Activated T-cell treated with anti-CD3 and anti-CD28 coated beads, Interleukin-2, amount 50 U/mL, for 48 hours (primary cell): ENCODE data around the gene RC3H1.
"Not testable (repeated sequence)": the region's sequence is repeated elsewhere in the genome, so short reads cannot be mapped to it uniquely, and the experiment has no call there.

Experiments used
- DNase-seq, 2 experiments: peaks; one replicate each; pipeline ENCODE4 v3.0.0-alpha.2; 2020

Gene RC3H1

GRCh38 chr1:174023440-174023839 lies 1.3 kb upstream of the RC3H1 start:
- DNase-seq: no peak

GRCh38 chr1:174022976-174023277 lies 770 bp upstream of the RC3H1 start:
- DNase-seq: no peak

GRCh38 chr1:174021591-174022079 lies 522 bp downstream of the RC3H1 start:
- DNase-seq: peak; percentile 59 to 70

GRCh38 chr1:174018565-174018964 lies 3.6 kb downstream of the RC3H1 start:
- no peak for DNase-seq

- no peak for DNase-seq
These were observed 4.8 kb downstream of the RC3H1 start for GRCh38 chr1:174017231-174017970.

- DNase-seq: no peak
These were observed 8.2 kb downstream of the RC3H1 start for GRCh38 chr1:174013864-174014418.

GRCh38 chr1:174008979-174009378 lies 13.2 kb downstream of the RC3H1 start:
- no peak for DNase-seq

GRCh38 chr1:174008269-174008668 lies 13.9 kb downstream of the RC3H1 start:
- DNase-seq: no peak

GRCh38 chr1:174007851-174008250 lies 14.3 kb downstream of the RC3H1 start:
- no peak for DNase-seq

GRCh38 chr1:174005032-174005431 lies 17.1 kb downstream of the RC3H1 start:
- DNase-seq: no peak

- no peak for DNase-seq
These were observed 18.3 kb downstream of the RC3H1 start for GRCh38 chr1:174003867-174004266.

GRCh38 chr1:174001573-174001972 lies 20.6 kb downstream of the RC3H1 start:
- DNase-seq: no peak

GRCh38 chr1:174000371-174000770 lies 21.8 kb downstream of the RC3H1 start:
- DNase-seq: no peak

- DNase-seq: no peak
These were observed 24.4 kb downstream of the RC3H1 start for GRCh38 chr1:173997791-173998190.

GRCh38 chr1:173996995-173997394 lies 25.2 kb downstream of the RC3H1 start:
- DNase-seq: no peak

- no peak for DNase-seq
These were observed 26.7 kb downstream of the RC3H1 start for GRCh38 chr1:173995475-173995874.

- DNase-seq: not testable (repeated sequence)
These were observed 28.2 kb downstream of the RC3H1 start for GRCh38 chr1:173993948-173994347.

- DNase-seq: no peak
These were observed 34.1 kb downstream of the RC3H1 start for GRCh38 chr1:173988068-173988467.

- no peak for DNase-seq
These were observed 35.2 kb downstream of the RC3H1 start for GRCh38 chr1:173986951-173987350.

- DNase-seq: no peak
These were observed 51.9 kb downstream of the RC3H1 start for GRCh38 chr1:173970252-173970651.

- not testable (repeated sequence) for DNase-seq
These were observed 56.3 kb downstream of the RC3H1 start for GRCh38 chr1:173965896-173966295.

- no peak for DNase-seq
These were observed 58.7 kb downstream of the RC3H1 start for GRCh38 chr1:173963477-173963876.

GRCh38 chr1:173960625-173961024 lies 61.5 kb downstream of the RC3H1 start:
- DNase-seq: no peak

GRCh38 chr1:173954179-173954578 lies 68.0 kb downstream of the RC3H1 start:
- DNase-seq: no peak

- DNase-seq: no peak
These were observed 73.6 kb downstream of the RC3H1 start for GRCh38 chr1:173948594-173948993.
